Measurements from ENCODE around the gene RAP1GAP2. TPM values are rescaled to one million over a fixed set of nuclear protein-coding genes. Genes with fewer than 3 reads are reported as not detected.

RAP1GAP2 gene
- total and polyA plus RNA-seq, 7 experiments from 2014 or later, result 0.54 to 95.6 (median 2.6) TPM

- Histone ChIP-seq H3K27ac (ENCODE audit: low read depth, low read length) (no peak overlapping the region), H3K9me3 (ENCODE audit: control insufficient read depth in 2 of 3, low read length in 3 of 3) (no peaks in the 10 kb centered on the region), H3K4me1 (ENCODE audit: control insufficient read depth in 2 of 2, insufficient read depth in 2 of 2, low read length in 2 of 2) (peaks cover 4 to 12% of the 10 kb centered on the region in 2 donors), H3K27me3 (ENCODE audit: control insufficient read depth in 2 of 2, insufficient read depth in 2 of 2, low read length in 2 of 2) (peaks cover 0 to 10% of the 10 kb centered on the region in 2 donors), H3K36me3 (ENCODE audit: control insufficient read depth in 2 of 3, insufficient read depth in 3 of 3, low read length in 3 of 3) (no peaks in the 10 kb centered on the region), H3K4me3 (ENCODE audit: low read length) (peak overlapping the region; percentile 43)
- Mint-ChIP-seq H3K36me3 (peaks cover 2 to 11% (median 6%) of the 10 kb centered on the region in 5 donors), H3K27ac (peak overlapping the region in 2 of 9 donors; percentile 46 to 77), H3K9me3 (peaks cover 0 to 1% (median 0%) of the 10 kb centered on the region in 11 donors), H3K27me3 (peaks cover 16 to 53% (median 18%) of the 10 kb centered on the region in 5 donors), H3K4me3 (peak overlapping the region; percentile 72 to 88 (median 86)), H3K4me1 (peaks cover 11 to 34% (median 17%) of the 10 kb centered on the region in 7 donors)
- peak; percentile 6 for ATAC-seq
- POLR2A ChIA-PET, result interaction anchor here (1.1 kb wide), 1 partner anchor 149 kb away, joined by 3 read pairs; no protein-coding TSS in a partner anchor
- intact Hi-C loops (cut with micrococcal nuclease), result no loop called here
- CTCF ChIA-PET, result no interaction called here
- peak in 4 of 9 donors; percentile 12 to 20 (median 14) for DNase-seq
These were observed 58.2 kb downstream of the RAP1GAP2 start for GRCh38 chr17:2854143-2855055.

GRCh38 chr17:2855063-2855600 is 58.9 kb downstream of the RAP1GAP2 start:
- Mint-ChIP-seq H3K4me3 (peak overlapping the region; percentile 12 to 88 (median 86)), H3K27ac (no peak overlapping the region), H3K36me3 (peaks cover 2 to 15% (median 6%) of the 10 kb centered on the region in 5 donors), H3K9me3 (peaks cover 0 to 1% (median 0%) of the 10 kb centered on the region in 11 donors), H3K27me3 (peaks cover 16 to 51% (median 18%) of the 10 kb centered on the region in 5 donors), H3K4me1 (peaks cover 11 to 36% (median 17%) of the 10 kb centered on the region in 7 donors)
- peaks cover 0 to 10% of the 10 kb centered on the region in 2 donors for H3K27me3 ChIP-seq (ENCODE audit: control insufficient read depth in 2 of 2, insufficient read depth in 2 of 2, low read length in 2 of 2)
- peaks cover 4 to 12% of the 10 kb centered on the region in 2 donors for H3K4me1 ChIP-seq (ENCODE audit: control insufficient read depth in 2 of 2, insufficient read depth in 2 of 2, low read length in 2 of 2)
- no peaks in the 10 kb centered on the region for H3K36me3 ChIP-seq (ENCODE audit: control insufficient read depth in 2 of 3, insufficient read depth in 3 of 3, low read length in 3 of 3)
- H3K9me3 ChIP-seq (ENCODE audit: control insufficient read depth in 2 of 3, low read length in 3 of 3), result no peaks in the 10 kb centered on the region
- ChIA-PET CTCF (no interaction called here), POLR2A (no interaction called here)
- intact Hi-C loops (cut with micrococcal nuclease), result no loop called here
- H3K27ac ChIP-seq (ENCODE audit: low read depth, low read length), result no peak overlapping the region
- no peak overlapping the region for H3K4me3 ChIP-seq (ENCODE audit: low read length)
- no peak for ATAC-seq
- no peak for DNase-seq

- intact Hi-C loops (cut with micrococcal nuclease), result no loop called here
- peaks cover 12 to 40% (median 18%) of the 10 kb centered on the region in 5 donors for H3K27me3 Mint-ChIP-seq
- H3K9me3 Mint-ChIP-seq, result peaks cover 0 to 1% (median 0%) of the 10 kb centered on the region in 11 donors
- ChIA-PET CTCF (no interaction called here), POLR2A (no interaction called here)
- Histone ChIP-seq H3K27me3 (ENCODE audit: control insufficient read depth in 2 of 2, insufficient read depth in 2 of 2, low read length in 2 of 2) (peaks cover 0 to 10% of the 10 kb centered on the region in 2 donors), H3K4me3 (ENCODE audit: low read length) (no peak overlapping the region), H3K27ac (ENCODE audit: low read depth, low read length) (no peak overlapping the region), H3K36me3 (ENCODE audit: control insufficient read depth in 2 of 3, insufficient read depth in 3 of 3, low read length in 3 of 3) (no peaks in the 10 kb centered on the region), H3K4me1 (ENCODE audit: control insufficient read depth in 2 of 2, insufficient read depth in 2 of 2, low read length in 2 of 2) (peaks cover 4 to 12% of the 10 kb centered on the region in 2 donors), H3K9me3 (ENCODE audit: control insufficient read depth in 2 of 3, low read length in 3 of 3) (no peaks in the 10 kb centered on the region)
- peak overlapping the region in 2 of 10 donors; percentile 3 to 49 for H3K4me3 Mint-ChIP-seq
- H3K27ac Mint-ChIP-seq, result no peak overlapping the region
- ATAC-seq (no peak), DNase-seq (no peak)
- H3K4me1 Mint-ChIP-seq, result peaks cover 14 to 36% (median 19%) of the 10 kb centered on the region in 7 donors
- peaks cover 2 to 21% (median 9%) of the 10 kb centered on the region in 5 donors for H3K36me3 Mint-ChIP-seq
These were observed 60.5 kb downstream of the RAP1GAP2 start for GRCh38 chr17:2856727-2857126.

GRCh38 chr17:2860045-2860444 is 63.8 kb downstream of the RAP1GAP2 start:
- no peaks in the 10 kb centered on the region for H3K9me3 ChIP-seq (ENCODE audit: control insufficient read depth in 2 of 3, low read length in 3 of 3)
- intact Hi-C loops (cut with micrococcal nuclease), result no loop called here
- H3K4me3 ChIP-seq (ENCODE audit: low read length), result no peak overlapping the region
- Mint-ChIP-seq H3K4me1 (peaks cover 2 to 26% (median 7%) of the 10 kb centered on the region in 7 donors), H3K36me3 (peaks cover 0 to 22% (median 9%) of the 10 kb centered on the region in 5 donors), H3K27me3 (peaks cover 3 to 19% (median 8%) of the 10 kb centered on the region in 5 donors), H3K4me3 (no peak overlapping the region), H3K9me3 (no peaks in the 10 kb centered on the region), H3K27ac (peak overlapping the region in 1 of 9 donors; percentile 21)
- ChIA-PET POLR2A (no interaction called here), CTCF (no interaction called here)
- DNase-seq (no peak), ATAC-seq (no peak)
- no peaks in the 10 kb centered on the region for H3K27me3 ChIP-seq (ENCODE audit: control insufficient read depth in 2 of 2, insufficient read depth in 2 of 2, low read length in 2 of 2)
- H3K36me3 ChIP-seq (ENCODE audit: control insufficient read depth in 2 of 3, insufficient read depth in 3 of 3, low read length in 3 of 3), result peaks cover 0 to 3% (median 0%) of the 10 kb centered on the region in 3 experiments
- no peak overlapping the region for H3K27ac ChIP-seq (ENCODE audit: low read depth, low read length)
- H3K4me1 ChIP-seq (ENCODE audit: control insufficient read depth in 2 of 2, insufficient read depth in 2 of 2, low read length in 2 of 2), result peaks cover 0 to under 1% of the 10 kb centered on the region in 2 donors

- intact Hi-C loops (cut with micrococcal nuclease), result no loop called here
- no peak overlapping the region for H3K4me3 ChIP-seq (ENCODE audit: low read length)
- POLR2A ChIA-PET, result no interaction called here
- H3K27me3 Mint-ChIP-seq, result peaks cover 0 to 15% (median 4%) of the 10 kb centered on the region in 5 donors
- ATAC-seq (no peak), DNase-seq (no peak)
- H3K4me3 Mint-ChIP-seq, result no peak overlapping the region
- H3K4me1 Mint-ChIP-seq, result peaks cover 0 to 25% (median 4%) of the 10 kb centered on the region in 7 donors
- CTCF ChIA-PET, result no interaction called here
- H3K4me1 ChIP-seq (ENCODE audit: control insufficient read depth in 2 of 2, insufficient read depth in 2 of 2, low read length in 2 of 2), result no peaks in the 10 kb centered on the region
- H3K36me3 ChIP-seq (ENCODE audit: control insufficient read depth in 2 of 3, insufficient read depth in 3 of 3, low read length in 3 of 3), result peaks cover 0 to 3% (median 0%) of the 10 kb centered on the region in 3 experiments
- no peaks in the 10 kb centered on the region for H3K9me3 ChIP-seq (ENCODE audit: control insufficient read depth in 2 of 3, low read length in 3 of 3)
- no peak overlapping the region for H3K27ac ChIP-seq (ENCODE audit: low read depth, low read length)
- no peak overlapping the region for H3K27ac Mint-ChIP-seq
- H3K9me3 Mint-ChIP-seq, result no peaks in the 10 kb centered on the region
- no peaks in the 10 kb centered on the region for H3K27me3 ChIP-seq (ENCODE audit: control insufficient read depth in 2 of 2, insufficient read depth in 2 of 2, low read length in 2 of 2)
- peaks cover 0 to 25% (median 9%) of the 10 kb centered on the region in 5 donors for H3K36me3 Mint-ChIP-seq
These were observed 64.6 kb downstream of the RAP1GAP2 start for GRCh38 chr17:2860883-2861282.

GRCh38 chr17:2862197-2862596 is 66.0 kb downstream of the RAP1GAP2 start:
- intact Hi-C loops (cut with micrococcal nuclease), result no loop called here
- Mint-ChIP-seq H3K4me3 (no peak overlapping the region), H3K36me3 (peaks cover 0 to 17% (median 9%) of the 10 kb centered on the region in 5 donors), H3K9me3 (no peaks in the 10 kb centered on the region), H3K4me1 (peaks cover 0 to 21% (median 4%) of the 10 kb centered on the region in 7 donors), H3K27ac (no peak overlapping the region), H3K27me3 (peaks cover 0 to 3% (median 0%) of the 10 kb centered on the region in 5 donors)
- no peaks in the 10 kb centered on the region for H3K27me3 ChIP-seq (ENCODE audit: control insufficient read depth in 2 of 2, insufficient read depth in 2 of 2, low read length in 2 of 2)
- H3K36me3 ChIP-seq (ENCODE audit: control insufficient read depth in 2 of 3, insufficient read depth in 3 of 3, low read length in 3 of 3), result peaks cover 0 to 3% (median 0%) of the 10 kb centered on the region in 3 experiments
- CTCF ChIA-PET, result interaction anchor here (1.5 kb wide), 1 partner anchor 10 kb away, joined by 4 read pairs; no protein-coding TSS in a partner anchor
- ATAC-seq (no peak), DNase-seq (no peak)
- H3K4me3 ChIP-seq (ENCODE audit: low read length), result no peak overlapping the region
- no peaks in the 10 kb centered on the region for H3K9me3 ChIP-seq (ENCODE audit: control insufficient read depth in 2 of 3, low read length in 3 of 3)
- POLR2A ChIA-PET, result no interaction called here
- no peaks in the 10 kb centered on the region for H3K4me1 ChIP-seq (ENCODE audit: control insufficient read depth in 2 of 2, insufficient read depth in 2 of 2, low read length in 2 of 2)
- no peak overlapping the region for H3K27ac ChIP-seq (ENCODE audit: low read depth, low read length)
